GM18909 (cell line): ENCODE results near the gene VPS36.
A peak's percentile ranks its signal among the peaks of the same experiment; 100 is the strongest.
"Not testable (repeated sequence)": the region's sequence is repeated elsewhere in the genome, so short reads cannot be mapped to it uniquely, and the experiment has no call there.

Experiments
- ATAC-seq: cut with Tn5 transposase; IDR thresholded peaks from one replicate; pipeline ENCODE4 v1.9.1; 2021; ENCODE audit warnings: mild to moderate bottlenecking; ENCODE audit not compliant: unreplicated experiment, poor library complexity

Gene VPS36

GRCh38 chr13:52450012-52450792 is at the start of gene VPS36:
VPS36 (minus strand) TSS chr13:52450634; CDS start chr13:52450594, 40 bp downstream.
- ATAC-seq, result peak; percentile 72

- peak; percentile 83 for ATAC-seq
Measured at GRCh38 chr13:52497979-52498378, 47.5 kb upstream of the VPS36 start.

- ATAC-seq, result not testable (repeated sequence)
Measured at GRCh38 chr13:52494241-52494640, 43.8 kb upstream of the VPS36 start.

GRCh38 chr13:52491015-52491414 is 40.6 kb upstream of the VPS36 start:
- not testable (repeated sequence) for ATAC-seq

- ATAC-seq, result not testable (repeated sequence)
Measured at GRCh38 chr13:52488763-52489162, 38.3 kb upstream of the VPS36 start.

GRCh38 chr13:52487078-52487477 is 36.6 kb upstream of the VPS36 start:
- ATAC-seq, result not testable (repeated sequence)

GRCh38 chr13:52480677-52481428 is 30.4 kb upstream of the VPS36 start:
- ATAC-seq, result not testable (repeated sequence)

GRCh38 chr13:52468487-52468886 is 18.1 kb upstream of the VPS36 start:
- ATAC-seq, result not testable (repeated sequence)

- ATAC-seq, result no peak
Measured at GRCh38 chr13:52463526-52463925, 13.1 kb upstream of the VPS36 start.

GRCh38 chr13:52461265-52461664 is 10.8 kb upstream of the VPS36 start:
- no peak for ATAC-seq

GRCh38 chr13:52459668-52460067 is 9.2 kb upstream of the VPS36 start:
- ATAC-seq, result no peak

GRCh38 chr13:52455677-52456041 is 5.2 kb upstream of the VPS36 start:
- ATAC-seq, result peak; percentile 34

GRCh38 chr13:52454820-52455676 is 4.6 kb upstream of the VPS36 start, which contains the start of gene CKAP2:
CKAP2 (plus strand) TSS chr13:52455478; CDS start chr13:52455557, 79 bp downstream.
- peak; percentile 81 for ATAC-seq

- peak; percentile 33 for ATAC-seq
Measured at GRCh38 chr13:52454459-52454819, 4.0 kb upstream of the VPS36 start.

- no peak for ATAC-seq
Measured at GRCh38 chr13:52452470-52452869, 2.0 kb upstream of the VPS36 start.

- no peak for ATAC-seq
Measured at GRCh38 chr13:52451135-52451804, 836 bp upstream of the VPS36 start.

GRCh38 chr13:52450793-52451116 is 321 bp upstream of the VPS36 start:
- ATAC-seq, result no peak

- ATAC-seq, result no peak
Measured at GRCh38 chr13:52449331-52450011, 963 bp downstream of the VPS36 start.

GRCh38 chr13:52447815-52448552 is 2.5 kb downstream of the VPS36 start:
- no peak for ATAC-seq
